Measurements from ENCODE around the gene LSS.
"Not testable (repeated sequence)": the region's sequence is repeated elsewhere in the genome, so short reads cannot be mapped to it uniquely, and the experiment has no call there.

The LSS gene

GRCh38 chr21:46203203-46203600 is 25.4 kb downstream of the LSS start:
- Histone ChIP-seq H3K4me3 (ENCODE audit: low read length) (no peak overlapping the region), H3K9ac (ENCODE audit: low read length) (no peak overlapping the region), H3K27me3 (ENCODE audit: control insufficient read depth, insufficient read depth, low read length) (no peaks in the 10 kb centered on the region), H3K27ac (ENCODE audit: low read depth, low read length) (no peak overlapping the region), H3K36me3 (ENCODE audit: control insufficient read depth, insufficient read depth, low read length) (peaks cover 22% of the 10 kb centered on the region), H3K4me1 (ENCODE audit: control insufficient read depth, insufficient read depth, low read length) (no peaks in the 10 kb centered on the region)

DNA sequence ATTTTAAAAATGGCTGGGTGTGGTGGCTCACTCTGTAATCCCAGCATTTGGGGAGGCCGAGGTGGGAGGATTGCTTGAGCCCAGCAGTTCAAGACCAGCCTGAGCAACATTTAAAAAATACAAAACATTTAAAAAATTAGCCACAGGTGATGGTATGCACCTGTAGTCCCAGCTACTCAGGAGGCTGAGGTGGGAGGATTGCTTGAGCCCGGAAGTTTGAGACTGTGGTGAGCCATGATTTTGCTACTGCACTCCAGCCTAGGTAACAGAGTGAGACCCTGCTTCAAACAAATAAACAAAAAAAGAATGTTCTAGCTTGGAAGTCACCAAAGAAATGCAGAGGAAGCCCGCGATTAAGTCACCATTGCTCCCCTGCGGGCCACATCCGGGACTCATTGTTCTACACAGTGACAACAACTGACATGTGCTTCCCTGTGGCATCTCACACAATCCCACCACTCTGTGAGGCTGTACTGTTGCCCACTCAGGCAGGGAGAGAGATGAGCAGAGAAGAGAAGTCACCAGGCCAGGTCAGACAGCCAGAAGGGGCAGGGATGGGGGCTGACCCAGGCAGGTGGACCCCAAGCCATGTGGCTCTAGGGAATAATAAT is 25.9 kb downstream of the LSS start:
- H3K4me3 ChIP-seq (ENCODE audit: low read length), result no peak overlapping the region
- H3K27ac ChIP-seq (ENCODE audit: low read depth, low read length), result no peak overlapping the region
- no peak overlapping the region for H3K9ac ChIP-seq (ENCODE audit: low read length)

DNA sequence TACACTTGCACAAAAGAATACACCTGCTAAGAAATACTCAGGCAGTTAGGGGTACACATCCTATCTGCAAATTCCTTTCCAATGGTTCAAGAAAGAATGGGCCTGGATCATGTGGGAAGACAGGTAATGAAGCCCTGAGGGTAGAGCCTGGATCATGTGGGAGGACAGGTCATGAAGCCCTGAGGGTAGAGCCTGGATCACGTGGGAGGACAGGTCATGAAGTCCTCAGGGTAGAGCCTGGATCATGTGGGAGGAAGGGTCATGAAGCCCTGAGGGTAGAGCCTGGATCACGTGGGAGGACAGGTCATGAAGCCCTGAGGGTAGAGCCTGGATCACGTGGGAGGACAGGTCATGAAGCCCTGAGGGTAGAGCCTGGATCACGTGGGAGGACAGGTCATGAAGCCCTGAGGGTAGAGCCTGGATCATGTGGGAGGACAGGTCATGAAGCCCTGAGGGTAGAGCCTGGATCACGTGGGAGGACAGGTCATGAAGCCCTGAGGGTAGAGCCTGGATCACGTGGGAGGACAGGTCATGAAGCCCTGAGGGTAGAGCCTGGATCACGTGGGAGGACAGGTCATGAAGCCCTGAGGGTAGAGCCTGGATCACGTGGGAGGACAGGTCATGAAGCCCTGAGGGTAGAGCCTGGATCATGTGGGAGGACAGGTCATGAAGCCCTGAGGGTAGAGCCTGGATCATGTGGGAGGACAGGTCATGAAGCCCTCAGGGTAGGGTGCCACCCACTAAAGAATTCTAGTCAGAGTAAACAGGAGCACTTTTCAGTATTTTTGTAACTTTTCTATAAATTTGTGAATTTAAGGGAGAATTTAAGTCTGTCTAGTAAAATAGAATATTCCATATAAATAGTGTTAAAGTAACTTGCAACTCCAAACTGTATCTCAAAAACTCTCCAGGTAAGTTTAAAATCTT is 27.4 kb downstream of the LSS start:
- H3K27me3 ChIP-seq (ENCODE audit: control insufficient read depth, insufficient read depth, low read length); H3K9ac ChIP-seq (ENCODE audit: low read length); H3K27ac ChIP-seq (ENCODE audit: low read depth, low read length); H3K36me3 ChIP-seq (ENCODE audit: control insufficient read depth, insufficient read depth, low read length); H3K4me3 ChIP-seq (ENCODE audit: low read length); H3K4me1 ChIP-seq (ENCODE audit: control insufficient read depth, insufficient read depth, low read length): not testable (repeated sequence)

More for the DNA sequence above, 25.9 kb downstream of the LSS start:
- H3K27me3 ChIP-seq (ENCODE audit: control insufficient read depth, insufficient read depth, low read length), result no peaks in the 10 kb centered on the region
- H3K4me1 ChIP-seq (ENCODE audit: control insufficient read depth, insufficient read depth, low read length), result no peaks in the 10 kb centered on the region
- H3K36me3 ChIP-seq (ENCODE audit: control insufficient read depth, insufficient read depth, low read length), result peaks cover 17% of the 10 kb centered on the region

DNA sequence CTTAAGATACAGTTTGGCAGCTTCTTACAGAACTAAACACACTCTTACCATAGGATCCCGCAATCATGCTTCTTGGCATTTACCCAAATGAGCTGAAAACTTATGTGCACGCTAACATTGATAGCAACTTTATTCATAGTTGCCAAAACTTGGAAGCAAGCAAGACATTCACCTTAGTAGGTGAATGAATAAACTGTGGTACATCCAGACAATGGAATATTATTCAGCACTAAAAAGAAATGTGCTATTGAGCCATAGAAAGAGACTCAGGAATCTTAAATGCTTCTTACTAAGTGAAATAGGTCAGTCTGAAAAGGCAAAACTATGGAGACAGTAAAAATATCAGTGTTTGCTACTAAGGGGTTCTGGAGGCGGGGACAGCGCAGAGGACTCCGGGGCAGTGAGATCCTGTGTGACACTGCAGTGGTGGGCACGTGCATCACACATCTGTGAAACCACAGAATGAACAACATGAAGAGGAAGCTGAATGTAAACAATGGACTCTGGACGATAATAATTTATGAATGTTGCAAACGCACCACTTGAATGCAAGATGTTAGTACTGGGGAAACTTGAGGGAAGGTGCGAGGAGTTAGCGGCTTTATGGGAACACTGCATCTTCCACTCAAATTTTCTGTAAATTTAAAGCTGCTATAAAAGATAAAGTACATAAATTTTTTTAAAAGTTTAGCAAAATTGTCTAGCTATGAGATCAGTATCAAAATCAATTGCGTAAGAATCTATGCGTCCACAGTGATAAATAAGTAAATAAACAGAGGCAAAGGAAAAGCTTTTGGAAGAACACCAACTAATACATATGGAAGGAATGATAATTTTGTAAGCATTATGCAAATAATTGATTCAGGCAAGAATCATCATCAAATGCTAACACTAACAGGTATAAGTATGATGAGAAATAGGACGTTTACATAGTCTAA is 28.9 kb downstream of the LSS start:
- Histone ChIP-seq H3K9ac (ENCODE audit: low read length) (no peak overlapping the region), H3K4me1 (ENCODE audit: control insufficient read depth, insufficient read depth, low read length) (no peaks in the 10 kb centered on the region), H3K36me3 (ENCODE audit: control insufficient read depth, insufficient read depth, low read length) (peaks cover 8% of the 10 kb centered on the region), H3K4me3 (ENCODE audit: low read length) (no peak overlapping the region), H3K27ac (ENCODE audit: low read depth, low read length) (no peak overlapping the region), H3K27me3 (ENCODE audit: control insufficient read depth, insufficient read depth, low read length) (no peaks in the 10 kb centered on the region)

DNA sequence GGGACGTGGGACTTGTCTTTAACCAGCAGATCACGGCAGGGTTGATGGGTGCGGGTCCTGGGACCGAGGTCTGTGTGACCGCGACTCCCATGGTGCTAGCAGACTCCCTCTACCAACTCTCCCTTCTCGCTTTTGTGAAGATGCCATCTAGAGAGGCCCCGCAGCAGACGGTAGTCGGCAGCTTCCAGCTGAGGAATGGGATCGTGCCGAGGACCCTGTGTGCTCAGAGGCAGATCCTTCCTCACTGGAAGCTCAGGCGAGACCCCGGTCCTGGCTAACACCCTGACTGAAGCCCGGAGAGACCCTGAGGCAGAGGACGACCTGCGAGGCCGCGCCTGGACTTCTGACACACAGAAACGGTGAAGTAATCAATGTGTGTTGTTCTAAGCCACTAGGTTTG is 31.8 kb downstream of the LSS start:
- H3K27ac ChIP-seq (ENCODE audit: low read depth, low read length), result no peak overlapping the region
- H3K27me3 ChIP-seq (ENCODE audit: control insufficient read depth, insufficient read depth, low read length), result no peaks in the 10 kb centered on the region
- no peak overlapping the region for H3K4me3 ChIP-seq (ENCODE audit: low read length)
- no peaks in the 10 kb centered on the region for H3K4me1 ChIP-seq (ENCODE audit: control insufficient read depth, insufficient read depth, low read length)
- peaks cover 25% of the 10 kb centered on the region for H3K36me3 ChIP-seq (ENCODE audit: control insufficient read depth, insufficient read depth, low read length)
- H3K9ac ChIP-seq (ENCODE audit: low read length), result no peak overlapping the region

- no peak overlapping the region for H3K4me3 ChIP-seq (ENCODE audit: low read length)
- H3K27ac ChIP-seq (ENCODE audit: low read depth, low read length), result no peak overlapping the region
- H3K36me3 ChIP-seq (ENCODE audit: control insufficient read depth, insufficient read depth, low read length), result peaks cover 25% of the 10 kb centered on the region
- no peaks in the 10 kb centered on the region for H3K4me1 ChIP-seq (ENCODE audit: control insufficient read depth, insufficient read depth, low read length)
- no peaks in the 10 kb centered on the region for H3K27me3 ChIP-seq (ENCODE audit: control insufficient read depth, insufficient read depth, low read length)
- no peak overlapping the region for H3K9ac ChIP-seq (ENCODE audit: low read length)
Measured at GRCh38 chr21:46195595-46196195, 32.9 kb downstream of the LSS start.

- peaks cover 28% of the 10 kb centered on the region for H3K36me3 ChIP-seq (ENCODE audit: control insufficient read depth, insufficient read depth, low read length)
- no peaks in the 10 kb centered on the region for H3K4me1 ChIP-seq (ENCODE audit: control insufficient read depth, insufficient read depth, low read length)
- H3K9ac ChIP-seq (ENCODE audit: low read length), result no peak overlapping the region
- no peak overlapping the region for H3K27ac ChIP-seq (ENCODE audit: low read depth, low read length)
- H3K27me3 ChIP-seq (ENCODE audit: control insufficient read depth, insufficient read depth, low read length), result no peaks in the 10 kb centered on the region
- no peak overlapping the region for H3K4me3 ChIP-seq (ENCODE audit: low read length)
Measured at GRCh38 chr21:46194374-46195334, 33.9 kb downstream of the LSS start.

DNA sequence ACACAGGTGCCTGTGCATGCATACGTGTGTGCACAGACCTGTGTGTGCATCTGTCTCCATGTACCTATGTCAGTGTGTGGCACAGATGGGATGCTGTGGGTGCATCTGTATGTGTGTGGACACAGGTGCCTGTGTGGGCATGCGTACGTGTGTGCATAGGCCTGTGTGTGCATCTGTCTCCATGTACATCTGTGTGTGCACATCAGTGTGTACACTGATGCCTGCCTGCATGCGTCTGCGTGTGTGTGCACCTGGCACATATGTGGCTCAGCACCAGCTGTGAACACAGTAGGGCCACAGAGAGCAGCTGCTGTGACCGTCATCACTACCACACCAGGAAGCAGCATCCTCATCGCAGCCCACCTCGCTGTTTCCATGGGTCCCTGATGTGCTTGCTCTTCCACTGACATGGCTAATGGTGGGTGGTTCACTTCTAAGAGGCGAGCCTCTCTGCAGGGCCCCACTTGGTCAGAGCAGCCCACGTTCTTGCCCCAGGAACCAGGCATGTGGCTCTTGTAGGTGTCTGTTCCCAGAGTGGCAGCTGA is 34.7 kb downstream of the LSS start:
- peaks cover 28% of the 10 kb centered on the region for H3K36me3 ChIP-seq (ENCODE audit: control insufficient read depth, insufficient read depth, low read length)
- no peak overlapping the region for H3K27ac ChIP-seq (ENCODE audit: low read depth, low read length)
- H3K9ac ChIP-seq (ENCODE audit: low read length), result no peak overlapping the region
- no peaks in the 10 kb centered on the region for H3K27me3 ChIP-seq (ENCODE audit: control insufficient read depth, insufficient read depth, low read length)
- H3K4me3 ChIP-seq (ENCODE audit: low read length), result no peak overlapping the region
- no peaks in the 10 kb centered on the region for H3K4me1 ChIP-seq (ENCODE audit: control insufficient read depth, insufficient read depth, low read length)

- Histone ChIP-seq H3K9ac (ENCODE audit: low read length) (no peak overlapping the region), H3K27me3 (ENCODE audit: control insufficient read depth, insufficient read depth, low read length) (no peaks in the 10 kb centered on the region), H3K4me3 (ENCODE audit: low read length) (no peak overlapping the region), H3K4me1 (ENCODE audit: control insufficient read depth, insufficient read depth, low read length) (no peaks in the 10 kb centered on the region), H3K36me3 (ENCODE audit: control insufficient read depth, insufficient read depth, low read length) (peaks cover 28% of the 10 kb centered on the region), H3K27ac (ENCODE audit: low read depth, low read length) (no peak overlapping the region)
Measured at GRCh38 chr21:46191686-46192575, 36.6 kb downstream of the LSS start.

DNA sequence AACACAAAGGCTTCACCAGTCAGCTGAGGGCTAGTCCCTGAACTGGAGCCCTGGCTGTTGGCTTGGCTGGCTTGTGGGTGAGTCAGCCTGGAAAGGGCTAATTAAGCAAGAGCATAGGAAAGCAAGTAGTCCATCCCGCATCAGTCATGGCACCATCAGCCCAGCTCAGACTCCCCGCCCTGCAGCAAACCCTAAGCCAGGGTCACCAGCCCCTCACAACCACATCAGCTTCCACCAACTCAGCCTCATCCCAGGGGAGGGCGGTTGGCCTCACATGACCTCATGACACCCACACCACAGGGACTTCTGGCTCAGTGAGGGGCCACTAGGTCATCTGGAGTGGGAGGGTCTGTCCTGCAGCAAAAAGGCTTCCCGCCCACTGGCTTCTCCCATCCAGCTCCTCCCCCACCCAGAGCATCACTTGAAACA is 37.3 kb downstream of the LSS start:
- Histone ChIP-seq H3K4me3 (ENCODE audit: low read length) (no peak overlapping the region), H3K4me1 (ENCODE audit: control insufficient read depth, insufficient read depth, low read length) (no peaks in the 10 kb centered on the region), H3K27ac (ENCODE audit: low read depth, low read length) (no peak overlapping the region), H3K27me3 (ENCODE audit: control insufficient read depth, insufficient read depth, low read length) (no peaks in the 10 kb centered on the region), H3K36me3 (ENCODE audit: control insufficient read depth, insufficient read depth, low read length) (peaks cover 27% of the 10 kb centered on the region), H3K9ac (ENCODE audit: low read length) (no peak overlapping the region)
